A673 (cell line): ENCODE data around the gene KRT2. TPM values are rescaled to one million over a fixed set of nuclear protein-coding genes. Genes with fewer than 3 reads are reported as not detected.

Experiments
- BruUV-seq: library from RNA; stranded (reverse); fragments of 400-500 nt; replicated peaks from 2 replicates; lab custom pipeline; 2021; lab: Mats Ljungman, UMichigan
- CTCF ChIA-PET: fragments of 300-600 bp; sonication (Branson Sonifier 250); formaldehyde crosslinking; loops from one replicate; lab custom pipeline; 2022; ENCODE audit warnings: antibody characterized with exemption; lab: Charles Lee
- POLR2A ChIA-PET: fragments of 300-600 bp; sonication (Branson Sonifier 250); formaldehyde crosslinking; loops from one replicate; lab custom pipeline; 2022; ENCODE audit warnings: antibody characterized with exemption; ENCODE audit not compliant: low non-redundant PET; lab: Charles Lee
- DNase-seq: peaks from one replicate; pipeline ENCODE4 v3.0.0-alpha.2; 2015; ENCODE audit warnings: low spot score
- H3K27ac ChIP-seq: fragments of 200-600 bp; sonication (generic); 2 replicates; pipeline ENCODE4 v1.5.1; 2016; ENCODE audit warnings: mixed run types, low read depth, mild to moderate bottlenecking, mixed read lengths, antibody characterized with exemption, low read length; ENCODE audit not compliant: poor library complexity, severe bottlenecking
- H3K27me3 ChIP-seq: fragments of 200-600 bp; sonication (generic); replicated peaks from 2 replicates; pipeline ENCODE4 v1.6.1; 2017; ENCODE audit warnings: mixed run types, low read depth, mild to moderate bottlenecking, mixed read lengths, antibody characterized with exemption, low read length; ENCODE audit not compliant: insufficient read depth, poor library complexity
- H3K36me3 ChIP-seq: fragments of 200-600 bp; sonication (generic); 2 replicates; pipeline ENCODE4 v1.6.1; 2016; ENCODE audit warnings: mixed run types, mild to moderate bottlenecking, mixed read lengths, antibody characterized with exemption, low read length; ENCODE audit not compliant: insufficient read depth, poor library complexity, severe bottlenecking
- H3K4me1 ChIP-seq: fragments of 200-600 bp; sonication (generic); 2 replicates; pipeline ENCODE4 v1.6.1; 2017; ENCODE audit warnings: mixed run types, mild to moderate bottlenecking, mixed read lengths, antibody characterized with exemption, low read length; ENCODE audit not compliant: insufficient read depth, poor library complexity, severe bottlenecking
- H3K4me3 ChIP-seq: fragments of 200-600 bp; sonication (generic); 2 replicates; pipeline ENCODE4 v1.5.1; 2016; ENCODE audit warnings: low read depth, mixed run types, mild to moderate bottlenecking, mixed read lengths, low read length; ENCODE audit not compliant: poor library complexity, severe bottlenecking
- H3K9me3 ChIP-seq: fragments of 200-600 bp; sonication (generic); 2 replicates; pipeline ENCODE4 v1.6.1; 2016; ENCODE audit warnings: mixed run types, low read depth, mild to moderate bottlenecking, mixed read lengths, antibody characterized with exemption, low read length; ENCODE audit not compliant: poor library complexity, severe bottlenecking
- EZH2 ChIP-seq: fragments of 200-600 bp; sonication (generic); IDR thresholded peaks from 2 replicates; pipeline ENCODE4 v1.6.1; 2017; ENCODE audit warnings: borderline replicate concordance, low read depth, mild to moderate bottlenecking, mixed read lengths, antibody characterized with exemption, low read length; ENCODE audit not compliant: poor library complexity, severe bottlenecking
- intact Hi-C: fragments of 100-400 bp; cut with micrococcal nuclease; formaldehyde crosslinking; loops from one replicate; pipeline ENCODE4 v1.10.0; 2022; ENCODE audit not compliant: unreplicated experiment
- total RNA-seq: library from RNA; stranded (reverse); gene quantifications from 2 replicates; pipeline ENCODE4 v1.2.3, GENCODE V29; 2021
- TF ChIP-seq, protein P1 (sequence below): fragments of 300-800, 200-600 bp; sonication (generic); conservative IDR thresholded peaks from 2 replicates; pipeline ENCODE4 v1.5.1; 2017; ENCODE audit warnings: low read depth, mild to moderate bottlenecking, antibody characterized with exemption, low read length, moderate library complexity, mixed read lengths

KRT2 gene
- total RNA-seq, 1 experiment from 2014 or later: not detected

DNA sequence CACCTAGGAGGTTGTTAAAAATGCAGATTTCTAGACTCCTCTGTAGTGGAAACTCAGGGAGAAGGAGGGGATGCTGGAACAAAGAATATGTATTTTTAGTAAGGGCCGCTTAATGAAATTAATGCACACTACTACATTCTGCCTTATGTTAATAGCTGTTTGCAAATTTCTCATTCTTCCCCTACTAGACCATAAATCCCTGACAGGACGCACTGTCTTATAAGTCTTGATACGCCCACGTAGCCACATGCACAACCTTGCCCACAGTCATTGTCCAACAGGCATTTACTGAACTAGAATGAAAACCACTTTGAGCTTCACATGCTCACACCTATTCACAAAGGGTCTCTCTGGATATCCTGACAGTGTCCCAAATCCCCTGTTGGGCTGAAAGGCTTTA, 10.5 kb downstream of the KRT2 start:
- no peak overlapping the region for H3K27ac ChIP-seq
- intact Hi-C loops: no loop called here
- no peak overlapping the region for H3K4me3 ChIP-seq
- no TSS peak for BruUV-seq
- ChIA-PET CTCF (no interaction called here), POLR2A (no interaction called here)
- H3K36me3 ChIP-seq: no peaks in the 10 kb centered on the region
- H3K9me3 ChIP-seq: no peaks in the 10 kb centered on the region
- TF ChIP-seq, protein P1, sequence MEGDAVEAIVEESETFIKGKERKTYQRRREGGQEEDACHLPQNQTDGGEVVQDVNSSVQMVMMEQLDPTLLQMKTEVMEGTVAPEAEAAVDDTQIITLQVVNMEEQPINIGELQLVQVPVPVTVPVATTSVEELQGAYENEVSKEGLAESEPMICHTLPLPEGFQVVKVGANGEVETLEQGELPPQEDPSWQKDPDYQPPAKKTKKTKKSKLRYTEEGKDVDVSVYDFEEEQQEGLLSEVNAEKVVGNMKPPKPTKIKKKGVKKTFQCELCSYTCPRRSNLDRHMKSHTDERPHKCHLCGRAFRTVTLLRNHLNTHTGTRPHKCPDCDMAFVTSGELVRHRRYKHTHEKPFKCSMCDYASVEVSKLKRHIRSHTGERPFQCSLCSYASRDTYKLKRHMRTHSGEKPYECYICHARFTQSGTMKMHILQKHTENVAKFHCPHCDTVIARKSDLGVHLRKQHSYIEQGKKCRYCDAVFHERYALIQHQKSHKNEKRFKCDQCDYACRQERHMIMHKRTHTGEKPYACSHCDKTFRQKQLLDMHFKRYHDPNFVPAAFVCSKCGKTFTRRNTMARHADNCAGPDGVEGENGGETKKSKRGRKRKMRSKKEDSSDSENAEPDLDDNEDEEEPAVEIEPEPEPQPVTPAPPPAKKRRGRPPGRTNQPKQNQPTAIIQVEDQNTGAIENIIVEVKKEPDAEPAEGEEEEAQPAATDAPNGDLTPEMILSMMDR: no peak
- no peak for TF ChIP-seq EZH2
- no peak for DNase-seq
- peaks cover 3% of the 10 kb centered on the region for H3K4me1 ChIP-seq
- H3K27me3 ChIP-seq: no peaks in the 10 kb centered on the region

- CTCF ChIA-PET: no interaction called here
Measured at GRCh38 chr12:52637299-52637698, 14.7 kb downstream of the KRT2 start.

GRCh38 chr12:52636592-52637258, 15.3 kb downstream of the KRT2 start:
- no peak for TF ChIP-seq EZH2
- TF ChIP-seq, protein P1: no peak
- ChIA-PET CTCF (no interaction called here), POLR2A (no interaction called here)
- Histone ChIP-seq H3K4me1 (peaks cover 6% of the 10 kb centered on the region), H3K4me3 (no peak overlapping the region), H3K27ac (no peak overlapping the region), H3K36me3 (no peaks in the 10 kb centered on the region), H3K27me3 (no peaks in the 10 kb centered on the region), H3K9me3 (no peaks in the 10 kb centered on the region)
- intact Hi-C loops: no loop called here
- BruUV-seq: no TSS peak
- peak; percentile 24 for DNase-seq

More at GRCh38 chr12:52637299-52637698, 14.7 kb downstream of the KRT2 start:
- Histone ChIP-seq H3K27me3 (no peaks in the 10 kb centered on the region), H3K4me1 (peaks cover 6% of the 10 kb centered on the region), H3K4me3 (no peak overlapping the region), H3K9me3 (no peaks in the 10 kb centered on the region), H3K27ac (no peak overlapping the region), H3K36me3 (no peaks in the 10 kb centered on the region)
- no peak for DNase-seq
- intact Hi-C loops: no loop called here
- no peak for TF ChIP-seq EZH2
- TF ChIP-seq, protein P1: no peak
- POLR2A ChIA-PET: no interaction called here
- BruUV-seq: no TSS peak
